ENCODE results near the gene SYNPR.

Gene SYNPR

DNA sequence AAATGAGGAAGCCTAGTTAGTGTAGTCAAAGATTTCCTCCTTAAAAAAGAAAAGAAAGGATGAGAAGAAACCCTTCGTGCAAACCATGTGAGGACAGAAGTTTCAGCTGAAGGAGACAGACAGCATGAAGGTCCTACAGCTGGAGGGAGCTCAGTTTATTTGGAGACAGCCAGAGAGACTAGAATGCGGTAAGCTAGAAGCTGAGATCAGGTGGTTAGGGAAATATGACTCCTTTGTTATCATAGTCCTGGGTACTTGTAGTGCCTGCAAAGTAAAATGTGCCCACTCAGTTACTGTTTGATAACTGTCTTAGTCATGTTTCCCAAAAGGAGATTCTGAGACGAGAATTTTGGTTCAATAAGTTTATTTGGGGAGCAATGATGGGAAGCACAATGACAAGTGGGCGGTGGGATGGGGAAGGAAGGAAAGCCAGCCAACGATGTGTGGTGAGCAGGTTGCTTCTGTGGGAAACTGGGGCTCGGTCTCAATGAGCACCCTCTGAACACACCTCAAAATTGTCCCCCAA is 195.6 kb downstream of the SYNPR start:
- H4K20me1 ChIP-seq (ENCODE audit: insufficient read depth, low read length): no peaks in the 10 kb centered on the region
- no peak overlapping the region for H3K27ac ChIP-seq (ENCODE audit: low read depth, low read length, poor library complexity, severe bottlenecking)
- H3K9me3 ChIP-seq (ENCODE audit: low read length): no peaks in the 10 kb centered on the region
- H3K9ac ChIP-seq (ENCODE audit: low read length): no peak overlapping the region
- H3K4me2 ChIP-seq (ENCODE audit: low read length): no peak overlapping the region
- no peaks in the 10 kb centered on the region for H3K79me2 ChIP-seq (ENCODE audit: insufficient read depth, low read length)
- no peaks in the 10 kb centered on the region for H3K9me2 ChIP-seq (ENCODE audit: low read depth, low read length)
- TF ChIP-seq EZH2 (IDR thresholded peaks at IDR 0.05; ENCODE audit: borderline replicate concordance, low read length): no peak
- TF ChIP-seq, protein P1, sequence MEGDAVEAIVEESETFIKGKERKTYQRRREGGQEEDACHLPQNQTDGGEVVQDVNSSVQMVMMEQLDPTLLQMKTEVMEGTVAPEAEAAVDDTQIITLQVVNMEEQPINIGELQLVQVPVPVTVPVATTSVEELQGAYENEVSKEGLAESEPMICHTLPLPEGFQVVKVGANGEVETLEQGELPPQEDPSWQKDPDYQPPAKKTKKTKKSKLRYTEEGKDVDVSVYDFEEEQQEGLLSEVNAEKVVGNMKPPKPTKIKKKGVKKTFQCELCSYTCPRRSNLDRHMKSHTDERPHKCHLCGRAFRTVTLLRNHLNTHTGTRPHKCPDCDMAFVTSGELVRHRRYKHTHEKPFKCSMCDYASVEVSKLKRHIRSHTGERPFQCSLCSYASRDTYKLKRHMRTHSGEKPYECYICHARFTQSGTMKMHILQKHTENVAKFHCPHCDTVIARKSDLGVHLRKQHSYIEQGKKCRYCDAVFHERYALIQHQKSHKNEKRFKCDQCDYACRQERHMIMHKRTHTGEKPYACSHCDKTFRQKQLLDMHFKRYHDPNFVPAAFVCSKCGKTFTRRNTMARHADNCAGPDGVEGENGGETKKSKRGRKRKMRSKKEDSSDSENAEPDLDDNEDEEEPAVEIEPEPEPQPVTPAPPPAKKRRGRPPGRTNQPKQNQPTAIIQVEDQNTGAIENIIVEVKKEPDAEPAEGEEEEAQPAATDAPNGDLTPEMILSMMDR (IDR thresholded peaks at IDR 0.05; ENCODE audit: low read length): no peak
- H2AFZ ChIP-seq (ENCODE audit: low read length): no peak overlapping the region
- no peak overlapping the region for H3K4me3 ChIP-seq (ENCODE audit: low read depth, low read length, poor library complexity, severe bottlenecking)
- H3K27me3 ChIP-seq (ENCODE audit: insufficient read depth, low read length): no peaks in the 10 kb centered on the region
- H3F3A ChIP-seq (ENCODE audit: insufficient read depth, low read length): no peaks in the 10 kb centered on the region
- H3K4me1 ChIP-seq (ENCODE audit: insufficient read depth, low read length, severe bottlenecking): no peaks in the 10 kb centered on the region
- H3K36me3 ChIP-seq (ENCODE audit: insufficient read depth, low read length): no peaks in the 10 kb centered on the region

DNA sequence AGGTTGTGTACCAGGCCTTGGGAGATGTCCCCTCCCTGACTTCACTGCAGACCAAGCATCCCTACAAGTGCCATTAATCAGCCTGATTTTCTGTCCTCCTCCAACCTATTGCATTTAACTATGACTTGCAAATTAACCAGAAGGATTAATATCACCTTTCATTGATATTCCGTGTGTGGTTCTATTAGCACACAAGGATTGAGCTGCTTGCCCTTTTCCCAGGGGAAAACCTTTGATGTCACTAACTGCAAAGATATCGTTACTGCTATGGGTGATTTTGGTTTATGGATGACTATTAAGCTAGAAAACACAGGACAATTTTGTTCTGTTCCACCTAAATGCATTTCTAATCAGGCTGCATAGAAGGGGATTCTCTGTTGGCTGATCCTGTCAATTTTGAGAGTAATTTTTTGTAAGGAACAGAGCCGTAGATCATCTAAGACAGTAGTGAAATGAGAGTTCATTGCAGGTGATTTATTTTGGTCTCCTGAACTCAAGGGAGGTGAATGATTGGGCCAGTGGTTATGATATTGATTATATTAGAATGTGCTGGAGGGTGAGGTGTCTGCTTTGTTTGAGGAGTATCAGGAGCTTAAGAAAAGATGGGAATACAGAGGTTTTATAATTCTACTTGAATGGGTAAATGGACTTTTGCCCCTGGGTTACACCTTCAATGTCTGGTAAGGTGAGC is 196.9 kb downstream of the SYNPR start:
- no peaks in the 10 kb centered on the region for H3K79me2 ChIP-seq (ENCODE audit: insufficient read depth, low read length)
- H2AFZ ChIP-seq (ENCODE audit: low read length): no peak overlapping the region
- TF ChIP-seq EZH2 (IDR thresholded peaks at IDR 0.05; ENCODE audit: borderline replicate concordance, low read length): no peak
- TF ChIP-seq, protein P1 (IDR thresholded peaks at IDR 0.05; ENCODE audit: low read length): no peak
- no peaks in the 10 kb centered on the region for H3K27me3 ChIP-seq (ENCODE audit: insufficient read depth, low read length)
- H3K9me2 ChIP-seq (ENCODE audit: low read depth, low read length): no peaks in the 10 kb centered on the region
- H3K9ac ChIP-seq (ENCODE audit: low read length): no peak overlapping the region
- no peaks in the 10 kb centered on the region for H3K4me1 ChIP-seq (ENCODE audit: insufficient read depth, low read length, severe bottlenecking)
- no peak overlapping the region for H3K4me2 ChIP-seq (ENCODE audit: low read length)
- H3K9me3 ChIP-seq (ENCODE audit: low read length): no peaks in the 10 kb centered on the region
- H3K27ac ChIP-seq (ENCODE audit: low read depth, low read length, poor library complexity, severe bottlenecking): no peak overlapping the region
- H3K4me3 ChIP-seq (ENCODE audit: low read depth, low read length, poor library complexity, severe bottlenecking): no peak overlapping the region
- H4K20me1 ChIP-seq (ENCODE audit: insufficient read depth, low read length): no peaks in the 10 kb centered on the region
- no peaks in the 10 kb centered on the region for H3K36me3 ChIP-seq (ENCODE audit: insufficient read depth, low read length)
- no peaks in the 10 kb centered on the region for H3F3A ChIP-seq (ENCODE audit: insufficient read depth, low read length)

DNA sequence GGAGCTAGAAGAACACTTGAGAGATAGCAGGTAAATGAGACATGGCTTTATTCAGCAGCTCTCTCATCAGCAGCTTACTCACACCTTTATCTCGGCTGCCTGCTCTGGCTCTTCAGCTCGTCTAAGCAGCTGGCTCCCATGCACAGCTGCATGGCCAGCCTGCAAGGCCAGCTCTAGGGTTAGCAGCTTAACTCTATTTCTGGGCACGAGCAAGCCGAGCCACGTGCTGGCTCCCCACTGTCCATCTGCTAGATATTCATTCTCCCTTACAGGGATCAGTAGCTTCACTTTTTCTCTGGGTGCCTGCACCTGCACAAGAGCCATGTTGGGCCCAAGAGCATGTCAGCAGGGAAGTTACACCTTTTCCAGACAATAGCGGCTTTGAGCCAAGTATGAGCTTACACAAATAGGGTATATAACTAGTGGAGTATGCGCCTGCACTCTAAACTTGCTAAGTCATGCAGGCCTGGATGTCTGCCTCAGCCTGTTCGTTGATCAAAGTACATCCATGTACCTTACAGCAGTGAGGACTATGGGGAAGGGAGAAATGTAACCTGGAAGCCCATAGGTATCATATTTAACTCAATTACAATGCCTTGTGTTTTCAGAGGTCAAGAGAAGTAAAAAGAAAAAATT is 199.5 kb downstream of the SYNPR start:
- no peak overlapping the region for H3K4me2 ChIP-seq (ENCODE audit: low read length)
- H3F3A ChIP-seq (ENCODE audit: insufficient read depth, low read length): no peaks in the 10 kb centered on the region
- H3K4me1 ChIP-seq (ENCODE audit: insufficient read depth, low read length, severe bottlenecking): no peaks in the 10 kb centered on the region
- H3K9me2 ChIP-seq (ENCODE audit: low read depth, low read length): no peaks in the 10 kb centered on the region
- no peak overlapping the region for H2AFZ ChIP-seq (ENCODE audit: low read length)
- no peaks in the 10 kb centered on the region for H3K36me3 ChIP-seq (ENCODE audit: insufficient read depth, low read length)
- no peaks in the 10 kb centered on the region for H4K20me1 ChIP-seq (ENCODE audit: insufficient read depth, low read length)
- H3K27me3 ChIP-seq (ENCODE audit: insufficient read depth, low read length): no peaks in the 10 kb centered on the region
- no peak overlapping the region for H3K9ac ChIP-seq (ENCODE audit: low read length)
- TF ChIP-seq, protein P1 (IDR thresholded peaks at IDR 0.05; ENCODE audit: low read length): no peak
- TF ChIP-seq EZH2 (IDR thresholded peaks at IDR 0.05; ENCODE audit: borderline replicate concordance, low read length): no peak
- no peaks in the 10 kb centered on the region for H3K9me3 ChIP-seq (ENCODE audit: low read length)
- H3K79me2 ChIP-seq (ENCODE audit: insufficient read depth, low read length): no peaks in the 10 kb centered on the region
- no peak overlapping the region for H3K27ac ChIP-seq (ENCODE audit: low read depth, low read length, poor library complexity, severe bottlenecking)
- no peak overlapping the region for H3K4me3 ChIP-seq (ENCODE audit: low read depth, low read length, poor library complexity, severe bottlenecking)

All from OCI-LY1 (cell line).